Natural killer cell (primary cell): ENCODE data around the gene AGAP5. TPM values are rescaled to one million over a fixed set of nuclear protein-coding genes. Genes with fewer than 3 reads are reported as not detected.

Experiments used
- ATAC-seq, 3 donors: fragments of 150-1000 bp in 2 of 3; fragments of 200-7000 bp in 1 of 3; cut with Tn5 transposase; 1 replicate in 1 of 3; 2 replicates in 2 of 3; pipeline ENCODE4 v1.10.0; 2021; ENCODE audit warnings: mild to moderate bottlenecking in 2 of 3, moderate library complexity in 2 of 3
- DNase-seq, 2 donors: peaks; one replicate each; pipeline versions ENCODE4 v3.0.0 to v3.0.0-alpha.2; 2013 to 2021; ENCODE audit warnings: mixed read lengths in 1 of 2
- H3K27ac ChIP-seq: one replicate; pipeline ENCODE4 v1.5.1; 2013; ENCODE audit warnings: mild to moderate bottlenecking, low read length
- H3K27me3 ChIP-seq: one replicate; pipeline ENCODE4 v1.6.1; 2013; ENCODE audit warnings: low read length; ENCODE audit not compliant: control insufficient read depth, insufficient read depth
- H3K36me3 ChIP-seq: one replicate; pipeline ENCODE4 v1.6.1; 2013; ENCODE audit warnings: low read length; ENCODE audit not compliant: control insufficient read depth, insufficient read depth
- H3K4me1 ChIP-seq: one replicate; pipeline ENCODE4 v1.6.1; 2013; ENCODE audit warnings: low read length; ENCODE audit not compliant: control insufficient read depth, insufficient read depth
- H3K4me3 ChIP-seq: one replicate; pipeline ENCODE4 v1.5.1; 2013; ENCODE audit warnings: low read length
- H3K9me3 ChIP-seq: one replicate; pipeline ENCODE4 v1.6.1; 2013; ENCODE audit warnings: low read length; ENCODE audit not compliant: control insufficient read depth, insufficient read depth
- H3K27ac Mint-ChIP-seq, 2 donors: one replicate each; pipeline ENCODE4 v1.8.0; 2022; ENCODE audit warnings: mild to moderate bottlenecking in 2 of 2, mixed read lengths in 2 of 2, moderate library complexity in 1 of 2
- H3K27me3 Mint-ChIP-seq, 2 donors: one replicate each; pipeline ENCODE4 v1.8.0; 2022; ENCODE audit warnings: low read depth in 2 of 2, mixed read lengths in 2 of 2
- H3K36me3 Mint-ChIP-seq: one replicate; pipeline ENCODE4 v1.8.0; 2022; ENCODE audit warnings: mixed read lengths
- H3K4me1 Mint-ChIP-seq, 2 donors: one replicate each; pipeline ENCODE4 v1.8.0; 2022; ENCODE audit warnings: mixed read lengths in 2 of 2
- H3K4me3 Mint-ChIP-seq: one replicate; pipeline ENCODE4 v1.8.0; 2022; ENCODE audit warnings: mild to moderate bottlenecking, moderate library complexity, mixed read lengths
- H3K9me3 Mint-ChIP-seq, 2 donors: one replicate each; pipeline ENCODE4 v1.8.0; 2022; ENCODE audit warnings: mixed read lengths in 2 of 2
- WGBS: methylation state at CpG from one replicate; pipeline ENCODE4 v1.1.7; 2013; ENCODE audit warnings: missing lambda C conversion rate; ENCODE audit not compliant: insufficient coverage; 5-methylcytosine and 5-hydroxymethylcytosine counted together
- intact Hi-C: fragments of 100-400 bp; cut with micrococcal nuclease; formaldehyde crosslinking; loops from one replicate; pipeline ENCODE4 v1.14.2; 2022
- total RNA-seq, 4 donors: library from RNA; stranded (reverse); fragments of 120-200 nt in 1 of 4; gene quantifications; one replicate each; pipeline versions ENCODE4 v1.2.3 to v1.2.4, GENCODE V29; 2013 to 2022
- TF ChIP-seq, protein P1 (sequence below): fragments of 200-600 bp; IDR thresholded peaks from one replicate; pipeline ENCODE4 v1.8.0; 2022; ENCODE audit warnings: antibody characterized with exemption

The AGAP5 gene
- total RNA-seq, 3 donors from 2014 or later (not counting 1 experiment from before 2014, with no cell fraction given): 8.4 to 14.6 (median 9.4) TPM

DNA sequence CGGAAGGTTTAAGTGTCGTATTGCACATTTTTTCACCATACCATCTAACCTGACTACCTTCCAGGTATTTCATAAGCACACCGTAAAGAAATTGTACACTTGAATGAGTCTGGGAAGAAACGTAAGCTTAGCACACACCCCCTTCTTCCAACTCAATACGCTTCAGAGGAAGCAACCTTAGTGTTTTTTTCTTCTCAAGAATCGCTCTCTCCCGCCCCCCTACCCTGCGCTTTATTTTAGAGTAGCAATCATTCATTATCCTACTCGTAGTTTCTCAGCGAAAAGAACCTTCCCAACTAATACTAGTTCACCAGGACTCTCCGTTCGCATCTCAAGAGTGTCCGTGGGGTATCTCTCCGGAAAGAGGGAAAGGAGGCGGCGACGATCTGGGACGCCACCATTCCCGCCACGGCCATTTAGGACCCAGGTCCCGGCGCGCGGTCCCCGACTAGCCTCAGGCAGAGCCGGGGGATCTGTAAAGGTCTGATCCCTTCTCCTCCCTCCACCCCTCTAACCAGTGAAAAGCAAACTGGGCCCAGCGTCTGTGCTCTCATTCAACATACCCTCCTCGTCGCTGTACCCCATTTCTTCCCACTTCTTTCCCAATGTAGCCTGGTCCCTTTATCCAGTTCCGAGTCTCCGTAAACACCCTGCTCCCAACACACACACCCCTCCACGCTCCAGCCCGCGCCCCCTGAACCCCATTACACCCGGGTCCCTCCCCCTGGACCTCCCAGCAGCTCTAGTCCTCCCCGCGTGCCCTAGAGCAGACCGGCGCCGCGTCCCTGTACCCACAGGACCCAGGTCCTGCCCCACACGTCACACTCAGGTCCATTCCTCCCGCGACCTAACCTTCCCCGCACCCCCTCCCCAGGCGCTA lies 72.7 kb downstream of the AGAP5 start:
- DNase-seq (peak; percentile 28 to 55), ATAC-seq (peak; percentile 63 to 74 (median 66))
- Mint-ChIP-seq H3K4me1 (peaks cover 9 to 22% of the 10 kb centered on the region in 2 donors), H3K27me3 (no peaks in the 10 kb centered on the region), H3K9me3 (no peaks in the 10 kb centered on the region), H3K27ac (peak overlapping the region; percentile 93 to 99), H3K4me3 (peak overlapping the region; percentile 98), H3K36me3 (no peaks in the 10 kb centered on the region)
- WGBS: under 1% methylated on average over 44 of the region's 46 CpGs
- TF ChIP-seq, protein P1, sequence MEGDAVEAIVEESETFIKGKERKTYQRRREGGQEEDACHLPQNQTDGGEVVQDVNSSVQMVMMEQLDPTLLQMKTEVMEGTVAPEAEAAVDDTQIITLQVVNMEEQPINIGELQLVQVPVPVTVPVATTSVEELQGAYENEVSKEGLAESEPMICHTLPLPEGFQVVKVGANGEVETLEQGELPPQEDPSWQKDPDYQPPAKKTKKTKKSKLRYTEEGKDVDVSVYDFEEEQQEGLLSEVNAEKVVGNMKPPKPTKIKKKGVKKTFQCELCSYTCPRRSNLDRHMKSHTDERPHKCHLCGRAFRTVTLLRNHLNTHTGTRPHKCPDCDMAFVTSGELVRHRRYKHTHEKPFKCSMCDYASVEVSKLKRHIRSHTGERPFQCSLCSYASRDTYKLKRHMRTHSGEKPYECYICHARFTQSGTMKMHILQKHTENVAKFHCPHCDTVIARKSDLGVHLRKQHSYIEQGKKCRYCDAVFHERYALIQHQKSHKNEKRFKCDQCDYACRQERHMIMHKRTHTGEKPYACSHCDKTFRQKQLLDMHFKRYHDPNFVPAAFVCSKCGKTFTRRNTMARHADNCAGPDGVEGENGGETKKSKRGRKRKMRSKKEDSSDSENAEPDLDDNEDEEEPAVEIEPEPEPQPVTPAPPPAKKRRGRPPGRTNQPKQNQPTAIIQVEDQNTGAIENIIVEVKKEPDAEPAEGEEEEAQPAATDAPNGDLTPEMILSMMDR: no peak
- Histone ChIP-seq H3K4me3 (peak overlapping the region; percentile 51), H3K27me3 (no peaks in the 10 kb centered on the region), H3K4me1 (peaks cover 7% of the 10 kb centered on the region), H3K9me3 (no peaks in the 10 kb centered on the region), H3K36me3 (no peaks in the 10 kb centered on the region), H3K27ac (peak overlapping the region; percentile 55)
- intact Hi-C loops: no loop called here

Other genes with a start within 250 kb of the AGAP5 start
- gene PPP3CB, start 202.1 kb downstream of the AGAP5 start, total RNA-seq: 10 to 100 TPM; 38.7 to 49.9 (median 41.2) TPM
- gene USP54, start 106.8 kb downstream of the AGAP5 start, total RNA-seq: 10 to 100 TPM in 1 of 3 donors, 1 to 10 TPM in 2; 4.4 to 10.2 (median 5.5) TPM
- gene MYOZ1, start 56.6 kb downstream of the AGAP5 start, total RNA-seq: not detected
- gene SYNPO2L, start 42.1 kb downstream of the AGAP5 start, total RNA-seq: not detected
- 100 to 1,000 TPM; 153 to 161 (median 160) TPM for gene SEC24C, start 46.3 kb upstream of the AGAP5 start, total RNA-seq
- 1 to 10 TPM; 5.2 to 7.0 (median 5.9) TPM for gene CHCHD1, start 83.9 kb upstream of the AGAP5 start, total RNA-seq
- gene ZSWIM8, start 87.5 kb upstream of the AGAP5 start, total RNA-seq: 100 to 1,000 TPM; 157 to 161 (median 159) TPM
- gene NDST2, start 113.5 kb upstream of the AGAP5 start, total RNA-seq: 10 to 100 TPM; 64.7 to 73.8 (median 65.4) TPM
- gene CAMK2G, start 176.4 kb upstream of the AGAP5 start, total RNA-seq: 10 to 100 TPM; 53.6 to 73.8 (median 62.3) TPM
- 1 to 10 TPM in 1 of 3 donors, under 1 TPM in 2; 0.12 to 1.6 (median 0.32) TPM for gene PLAU, start 213.0 kb upstream of the AGAP5 start, total RNA-seq